ENCODE measurements around the gene TANC1. TPM values are rescaled to one million over a fixed set of nuclear protein-coding genes. Genes with fewer than 3 reads are reported as not detected.

The TANC1 gene
- total RNA-seq, 1 donor: 34.7 TPM

DNA sequence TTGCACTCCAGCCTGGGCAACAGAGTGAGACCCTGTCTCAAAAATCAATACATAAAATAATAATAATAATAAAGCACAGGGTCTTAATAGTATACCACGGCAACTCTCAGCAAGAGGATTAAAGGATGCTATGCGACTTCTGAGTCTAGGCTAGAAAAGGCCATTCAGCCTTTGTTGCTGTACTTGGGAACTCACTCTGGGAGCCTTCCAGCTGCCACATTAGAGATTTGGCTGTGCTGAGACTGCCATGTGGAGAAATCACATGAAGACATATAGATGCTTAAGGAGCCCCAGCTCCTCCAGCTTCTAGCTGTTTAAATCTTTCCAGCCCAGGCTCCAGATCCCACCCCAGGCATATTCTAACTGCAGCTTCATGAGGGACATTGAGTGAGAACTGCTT, 8.2 kb upstream of the TANC1 start:
- H3K4me3 ChIP-seq (ENCODE audit: insufficient read depth, low read length): no peak overlapping the region
- H3K4me2 ChIP-seq (ENCODE audit: insufficient read depth, low read length): no peak overlapping the region
- TF ChIP-seq, protein P1, sequence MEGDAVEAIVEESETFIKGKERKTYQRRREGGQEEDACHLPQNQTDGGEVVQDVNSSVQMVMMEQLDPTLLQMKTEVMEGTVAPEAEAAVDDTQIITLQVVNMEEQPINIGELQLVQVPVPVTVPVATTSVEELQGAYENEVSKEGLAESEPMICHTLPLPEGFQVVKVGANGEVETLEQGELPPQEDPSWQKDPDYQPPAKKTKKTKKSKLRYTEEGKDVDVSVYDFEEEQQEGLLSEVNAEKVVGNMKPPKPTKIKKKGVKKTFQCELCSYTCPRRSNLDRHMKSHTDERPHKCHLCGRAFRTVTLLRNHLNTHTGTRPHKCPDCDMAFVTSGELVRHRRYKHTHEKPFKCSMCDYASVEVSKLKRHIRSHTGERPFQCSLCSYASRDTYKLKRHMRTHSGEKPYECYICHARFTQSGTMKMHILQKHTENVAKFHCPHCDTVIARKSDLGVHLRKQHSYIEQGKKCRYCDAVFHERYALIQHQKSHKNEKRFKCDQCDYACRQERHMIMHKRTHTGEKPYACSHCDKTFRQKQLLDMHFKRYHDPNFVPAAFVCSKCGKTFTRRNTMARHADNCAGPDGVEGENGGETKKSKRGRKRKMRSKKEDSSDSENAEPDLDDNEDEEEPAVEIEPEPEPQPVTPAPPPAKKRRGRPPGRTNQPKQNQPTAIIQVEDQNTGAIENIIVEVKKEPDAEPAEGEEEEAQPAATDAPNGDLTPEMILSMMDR (IDR thresholded peaks at IDR 0.05; ENCODE audit: extremely low read depth, low read depth, low read length): no peak
- no peak overlapping the region for H3K27ac ChIP-seq (ENCODE audit: low read depth, low read length)
- peaks cover 14% of the 10 kb centered on the region for H3K27me3 ChIP-seq (ENCODE audit: insufficient read depth, low read length)
- H3K9me3 ChIP-seq (ENCODE audit: low read depth, low read length): no peaks in the 10 kb centered on the region
- no peaks in the 10 kb centered on the region for H3K36me3 ChIP-seq (ENCODE audit: insufficient read depth, low read length)
- H2AFZ ChIP-seq (ENCODE audit: low read length): no peak overlapping the region
- H3K79me2 ChIP-seq (ENCODE audit: insufficient read depth, low read length): no peaks in the 10 kb centered on the region
- no peaks in the 10 kb centered on the region for H3K4me1 ChIP-seq (ENCODE audit: insufficient read depth, low read length)
- DNase-seq (ENCODE audit: insufficient read length, low spot score, missing footprints): no peak
- no peaks in the 10 kb centered on the region for H4K20me1 ChIP-seq (ENCODE audit: insufficient read depth, low read length)

DNA sequence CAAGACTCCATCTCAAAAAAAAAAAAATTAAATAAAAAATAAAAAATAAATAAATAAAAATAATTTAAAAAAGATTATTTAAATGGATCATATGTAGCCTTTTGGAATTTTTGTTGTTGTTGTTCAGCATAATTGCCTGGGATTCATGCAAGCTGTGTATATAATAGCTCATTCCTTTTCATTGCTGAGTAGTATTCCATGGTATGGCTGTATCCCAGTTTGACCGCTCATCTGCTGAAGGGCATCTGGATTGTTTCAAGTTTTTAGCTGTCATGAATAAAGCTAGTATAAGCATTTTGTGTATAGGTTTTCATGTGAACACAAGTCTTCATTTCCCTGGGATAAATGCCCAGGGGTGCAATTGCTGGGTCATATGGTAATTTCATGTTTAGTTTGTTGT, 6.4 kb upstream of the TANC1 start:
- Histone ChIP-seq H3K79me2 (ENCODE audit: insufficient read depth, low read length) (no peaks in the 10 kb centered on the region), H3K27ac (ENCODE audit: low read depth, low read length) (no peak overlapping the region), H4K20me1 (ENCODE audit: insufficient read depth, low read length) (no peaks in the 10 kb centered on the region), H3K4me3 (ENCODE audit: insufficient read depth, low read length) (no peak overlapping the region), H2AFZ (ENCODE audit: low read length) (no peak overlapping the region), H3K9me3 (ENCODE audit: low read depth, low read length) (no peaks in the 10 kb centered on the region), H3K27me3 (ENCODE audit: insufficient read depth, low read length) (peaks cover under 1% of the 10 kb centered on the region), H3K4me1 (ENCODE audit: insufficient read depth, low read length) (peaks cover under 1% of the 10 kb centered on the region), H3K4me2 (ENCODE audit: insufficient read depth, low read length) (no peak overlapping the region), H3K36me3 (ENCODE audit: insufficient read depth, low read length) (no peaks in the 10 kb centered on the region)
- DNase-seq (ENCODE audit: insufficient read length, low spot score, missing footprints): no peak
- TF ChIP-seq, protein P1 (IDR thresholded peaks at IDR 0.05; ENCODE audit: extremely low read depth, low read depth, low read length): no peak

DNA sequence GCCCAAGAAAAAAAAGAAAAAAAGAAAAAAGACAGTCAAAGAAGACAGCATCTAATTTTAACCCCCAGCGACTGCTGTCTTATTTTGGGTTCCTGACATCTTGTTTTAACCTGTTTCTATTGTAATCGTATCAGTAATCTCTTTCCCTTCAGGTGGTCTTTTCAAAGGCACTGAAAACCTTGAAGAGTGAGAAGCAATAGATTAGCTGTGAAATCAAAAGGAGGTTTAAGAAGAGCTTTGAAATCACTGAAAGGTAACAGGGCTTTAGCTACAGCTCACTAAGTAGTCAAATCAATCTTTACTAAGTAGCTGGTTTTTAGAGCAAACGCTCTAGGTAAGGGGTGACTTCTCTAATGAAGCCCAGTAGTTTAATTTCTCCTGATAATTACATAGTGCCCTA, 5.4 kb upstream of the TANC1 start:
- no peak overlapping the region for H2AFZ ChIP-seq (ENCODE audit: low read length)
- H3K9me3 ChIP-seq (ENCODE audit: low read depth, low read length): no peaks in the 10 kb centered on the region
- H3K4me3 ChIP-seq (ENCODE audit: insufficient read depth, low read length): no peak overlapping the region
- no peaks in the 10 kb centered on the region for H3K79me2 ChIP-seq (ENCODE audit: insufficient read depth, low read length)
- no peaks in the 10 kb centered on the region for H3K27me3 ChIP-seq (ENCODE audit: insufficient read depth, low read length)
- H3K4me2 ChIP-seq (ENCODE audit: insufficient read depth, low read length): no peak overlapping the region
- TF ChIP-seq, protein P1 (IDR thresholded peaks at IDR 0.05; ENCODE audit: extremely low read depth, low read depth, low read length): no peak
- DNase-seq (ENCODE audit: insufficient read length, low spot score, missing footprints): no peak
- H3K27ac ChIP-seq (ENCODE audit: low read depth, low read length): no peak overlapping the region
- H3K36me3 ChIP-seq (ENCODE audit: insufficient read depth, low read length): no peaks in the 10 kb centered on the region
- H3K4me1 ChIP-seq (ENCODE audit: insufficient read depth, low read length): peaks cover 8% of the 10 kb centered on the region
- H4K20me1 ChIP-seq (ENCODE audit: insufficient read depth, low read length): no peaks in the 10 kb centered on the region

DNA sequence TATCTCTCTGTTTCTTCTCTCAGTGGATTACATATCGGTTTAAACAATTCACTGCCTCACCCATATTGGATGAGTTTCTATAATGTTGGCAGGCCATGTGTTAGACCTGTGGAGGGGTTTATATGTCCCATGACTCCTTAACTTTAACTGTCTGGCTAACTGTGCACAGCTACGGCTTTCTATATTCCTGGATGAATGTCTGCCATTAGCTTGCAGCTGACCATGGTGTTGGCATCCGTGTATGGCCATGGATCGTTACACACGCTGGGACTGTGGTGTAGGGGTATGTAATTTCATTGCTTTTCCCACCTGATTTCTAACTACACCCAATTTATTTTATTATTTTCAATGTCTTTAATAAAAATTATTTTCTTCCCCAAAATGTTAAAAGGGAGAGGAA, 3.3 kb upstream of the TANC1 start:
- Histone ChIP-seq H3K4me1 (ENCODE audit: insufficient read depth, low read length) (peaks cover 9% of the 10 kb centered on the region), H4K20me1 (ENCODE audit: insufficient read depth, low read length) (no peaks in the 10 kb centered on the region), H3K4me3 (ENCODE audit: insufficient read depth, low read length) (no peak overlapping the region), H3K4me2 (ENCODE audit: insufficient read depth, low read length) (no peak overlapping the region), H3K9me3 (ENCODE audit: low read depth, low read length) (no peaks in the 10 kb centered on the region), H2AFZ (ENCODE audit: low read length) (no peak overlapping the region), H3K79me2 (ENCODE audit: insufficient read depth, low read length) (peaks cover 11% of the 10 kb centered on the region), H3K36me3 (ENCODE audit: insufficient read depth, low read length) (no peaks in the 10 kb centered on the region), H3K27ac (ENCODE audit: low read depth, low read length) (no peak overlapping the region), H3K27me3 (ENCODE audit: insufficient read depth, low read length) (no peaks in the 10 kb centered on the region)
- TF ChIP-seq, protein P1 (IDR thresholded peaks at IDR 0.05; ENCODE audit: extremely low read depth, low read depth, low read length): no peak
- no peak for DNase-seq (ENCODE audit: insufficient read length, low spot score, missing footprints)

Data from osteoblast (primary cell).